H1 (cell line): ENCODE results near the gene ANKRD13B. TPM values are rescaled to one million over a fixed set of nuclear protein-coding genes. Genes with fewer than 3 reads are reported as not detected.

Experiments
- KDM1A ChIP-seq: fragments of 200-600, 300-600 bp; sonication (generic); IDR thresholded peaks from 2 replicates; pipeline ENCODE4 v1.7.1; 2016; ENCODE audit warnings: mild to moderate bottlenecking, low read length, borderline replicate concordance
- POU5F1 ChIP-seq: IDR thresholded peaks from 2 replicates; pipeline ENCODE4 v1.6.1; 2011; ENCODE audit warnings: low read depth, mild to moderate bottlenecking, low read length, moderate library complexity
- SAP30 ChIP-seq: fragments of 300-600 bp; sonication (generic); IDR thresholded peaks from 2 replicates; pipeline ENCODE4 v1.7.1; 2012; ENCODE audit warnings: low read length, moderate library complexity, mild to moderate bottlenecking, inconsistent platforms; ENCODE audit not compliant: insufficient read depth, insufficient replicate concordance
- YY1 ChIP-seq: IDR thresholded peaks from 2 replicates; pipeline ENCODE4 v1.6.1; 2011; ENCODE audit warnings: low read depth, mild to moderate bottlenecking, low read length
- ZNF274 ChIP-seq: IDR thresholded peaks from 2 replicates; pipeline ENCODE4 v1.7.0; 2012; ENCODE audit warnings: low read length, borderline replicate concordance; ENCODE audit errors: extremely low read depth
- polyA plus RNA-seq, 7 experiments: library from polyadenylated mRNA; depleted of rRNA in 3 of 7; stranded (reverse) in 5 of 7; unstranded in 2 of 7; fragments of >200 nt in 5 of 7; fragments of 200-250 nt in 2 of 7; gene quantifications; 1 replicate in 5 of 7; 2 replicates in 1 of 7; 4 replicates in 1 of 7; pipeline versions ENCODE4 v1.2.1 to v1.2.3, GENCODE V29; 2011 to 2013; ENCODE audit warnings: missing spikeins in 2 of 7, mixed read lengths in 2 of 7
- total RNA-seq: library from RNA; stranded (reverse); fragmentation: NEBNext Ultra II Directional; extraction: Animal tissue kit (Norgen Biotek cat#: 25700); gene quantifications from 2 replicates; pipeline ENCODE4 v1.2.1, GENCODE V29; 2021

The ANKRD13B gene
- total and polyA plus RNA-seq, 2 of the 8 experiments (the other 6 are each of a cell fraction or from before 2014, with no cell fraction given): 16.4 to 48.5 TPM

DNA sequence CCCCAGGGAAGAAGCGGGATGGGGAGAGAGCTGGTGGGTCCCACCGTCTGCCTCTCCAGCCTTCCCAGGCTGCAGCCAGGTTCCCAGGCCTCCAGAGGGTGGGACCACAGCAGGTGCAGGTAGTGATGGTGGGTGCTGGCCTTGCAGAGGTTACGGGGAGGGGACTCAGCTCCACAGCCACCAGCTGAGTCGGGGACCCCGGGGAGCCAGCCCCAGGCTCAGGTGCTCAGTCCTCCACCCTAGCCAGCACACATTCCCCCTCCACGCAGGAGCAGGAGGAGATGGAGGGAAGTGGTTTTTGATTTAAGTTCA, 19.4 kb upstream of the ANKRD13B start (continued):
- TF ChIP-seq ZNF274: no peak
- no peak for TF ChIP-seq KDM1A
- no peak for TF ChIP-seq POU5F1
- no peak for TF ChIP-seq SAP30
- no peak for TF ChIP-seq YY1
